Mucosa of descending colon (tissue), 3 donors: Measurements from ENCODE around the gene NTM. TPM values are rescaled to one million over a fixed set of nuclear protein-coding genes. Genes with fewer than 3 reads are reported as not detected.
"Not testable (repeated sequence)": the region's sequence is repeated elsewhere in the genome, so short reads cannot be mapped to it uniquely, and the experiment has no call there.

Experiments
- ATAC-seq: fragments of 200-7000 bp; cut with Tn5 transposase; one replicate; pipeline ENCODE4 v1.9.1; 2020; ENCODE audit warnings: mild to moderate bottlenecking, moderate library complexity
- DNase-seq, 3 donors: peaks; one replicate each; pipeline ENCODE4 v3.0.0-alpha.2; 2020
- H3K36me3 ChIP-seq: fragments of 200-600 bp; one replicate; pipeline ENCODE4 v1.8.0; 2021; ENCODE audit warnings: low read depth, mild to moderate bottlenecking
- H3K4me1 ChIP-seq: fragments of 200-600 bp; one replicate; pipeline ENCODE4 v1.8.0; 2021; ENCODE audit warnings: low read depth, mild to moderate bottlenecking
- H3K4me3 ChIP-seq: fragments of 200-600 bp; one replicate; pipeline ENCODE4 v1.8.0; 2021; ENCODE audit warnings: mild to moderate bottlenecking
- H3K9me3 ChIP-seq: fragments of 200-600 bp; one replicate; pipeline ENCODE4 v1.8.0; 2021; ENCODE audit warnings: mild to moderate bottlenecking
- CTCF ChIP-seq: fragments of 200-600 bp; IDR thresholded peaks from one replicate; pipeline ENCODE4 v1.8.0; 2022; ENCODE audit warnings: antibody characterized with exemption, mild to moderate bottlenecking
- intact Hi-C, 2 donors: fragments of 100-400 bp; cut with DNase I in 1 of 2; cut with micrococcal nuclease in 1 of 2; formaldehyde crosslinking; loops; one replicate each; pipeline versions ENCODE4 v1.11.0 to v1.11.1; 2022; cut with DNase I, micrococcal nuclease
- total RNA-seq, 3 donors: library from RNA; stranded (reverse); fragmentation: NEBNext Ultra II Directional in 2 of 3; extraction: Animal tissue kit (Norgen Biotek cat#: 25700) in 2 of 3; gene quantifications; one replicate each; pipeline versions ENCODE4 v1.2.1 to v1.2.4, GENCODE V29; 2021 to 2023
- donor health status: DM: no; HTN: no; CAD: no; lungs with moderate emphysema.
- donor health status: DM: no; HTN: no; CAD: no.
- donor health status: DM: no; HTN: yes; CAD: no.

The NTM gene
- total RNA-seq, 3 donors from 2014 or later = 0.64 to 7.7 (median 1.2) TPM

GRCh38 chr11:131331010-131331409 lies 39.4 kb upstream of the NTM start:
- no peak overlapping the region for H3K4me3 ChIP-seq
- DNase-seq (no peak), ATAC-seq (no peak)
- no peak for TF ChIP-seq CTCF
- no peaks in the 10 kb centered on the region for H3K36me3 ChIP-seq
- H3K9me3 ChIP-seq = no peaks in the 10 kb centered on the region
- intact Hi-C loops = no loop called here
- H3K4me1 ChIP-seq = no peaks in the 10 kb centered on the region

- no peak for DNase-seq
- intact Hi-C loops = no loop called here
- Histone ChIP-seq H3K4me1 (no peaks in the 10 kb centered on the region), H3K9me3 (no peaks in the 10 kb centered on the region), H3K4me3 (no peak overlapping the region), H3K36me3 (no peaks in the 10 kb centered on the region)
- no peak for ATAC-seq
- TF ChIP-seq CTCF = no peak
These were observed 38.9 kb upstream of the NTM start for GRCh38 chr11:131331546-131331945.

- intact Hi-C loops = no loop called here
These were observed 35.8 kb upstream of the NTM start for GRCh38 chr11:131334601-131335000.

GRCh38 chr11:131341900-131342299 lies 28.5 kb upstream of the NTM start:
- H3K4me1 ChIP-seq, H3K36me3 ChIP-seq, H3K9me3 ChIP-seq, intact Hi-C loops, H3K4me3 ChIP-seq, DNase-seq, ATAC-seq: not testable (repeated sequence)

More at GRCh38 chr11:131334601-131335000, 35.8 kb upstream of the NTM start:
- no peak for DNase-seq
- ATAC-seq = no peak
- H3K9me3 ChIP-seq = no peaks in the 10 kb centered on the region
- no peak overlapping the region for H3K4me3 ChIP-seq
- TF ChIP-seq CTCF = no peak
- H3K4me1 ChIP-seq = no peaks in the 10 kb centered on the region
- H3K36me3 ChIP-seq = no peaks in the 10 kb centered on the region

- DNase-seq, H3K36me3 ChIP-seq, ATAC-seq, intact Hi-C loops, H3K4me3 ChIP-seq, H3K9me3 ChIP-seq, H3K4me1 ChIP-seq: not testable (repeated sequence)
These were observed 28.0 kb upstream of the NTM start for GRCh38 chr11:131342442-131342841.

- no peak overlapping the region for H3K4me3 ChIP-seq
- no peaks in the 10 kb centered on the region for H3K4me1 ChIP-seq
- no peak for ATAC-seq
- no peaks in the 10 kb centered on the region for H3K36me3 ChIP-seq
- no peak for DNase-seq
- no peaks in the 10 kb centered on the region for H3K9me3 ChIP-seq
- intact Hi-C loops = no loop called here
- no peak for TF ChIP-seq CTCF
These were observed 25.0 kb upstream of the NTM start for GRCh38 chr11:131345406-131345805.

- intact Hi-C loops = no loop called here
- Histone ChIP-seq H3K36me3 (no peaks in the 10 kb centered on the region), H3K9me3 (no peaks in the 10 kb centered on the region), H3K4me1 (no peaks in the 10 kb centered on the region), H3K4me3 (no peak overlapping the region)
- DNase-seq (no peak), ATAC-seq (no peak)
- no peak for TF ChIP-seq CTCF
These were observed 20.9 kb upstream of the NTM start for GRCh38 chr11:131349368-131350086.
